ENCODE data around the gene TBC1D5.

TBC1D5 gene

GRCh38 chr3:17515445-17516234 lies 226.8 kb downstream of the TBC1D5 start:
- no peak overlapping the region for H3K4me3 ChIP-seq (ENCODE audit: low read length)
- no peak for DNase-seq (ENCODE audit: low read depth)
- no peak for TF ChIP-seq CTCF (conservative IDR thresholded peaks at IDR 0.05; ENCODE audit: low read length)

GRCh38 chr3:17514597-17514996 lies 227.8 kb downstream of the TBC1D5 start:
- no peak overlapping the region for H3K4me3 ChIP-seq (ENCODE audit: low read length)
- DNase-seq (ENCODE audit: low read depth): no peak
- TF ChIP-seq CTCF (conservative IDR thresholded peaks at IDR 0.05; ENCODE audit: low read length): no peak

GRCh38 chr3:17510265-17510664 lies 232.2 kb downstream of the TBC1D5 start:
- H3K4me3 ChIP-seq (ENCODE audit: low read length): no peak overlapping the region
- no peak for TF ChIP-seq CTCF (conservative IDR thresholded peaks at IDR 0.05; ENCODE audit: low read length)
- DNase-seq (ENCODE audit: low read depth): no peak

GRCh38 chr3:17508180-17508752 lies 234.2 kb downstream of the TBC1D5 start:
- TF ChIP-seq CTCF (conservative IDR thresholded peaks at IDR 0.05; ENCODE audit: low read length): no peak

GRCh38 chr3:17507480-17507879 lies 235.0 kb downstream of the TBC1D5 start:
- no peak for DNase-seq (ENCODE audit: low read depth)
- no peak for TF ChIP-seq CTCF (conservative IDR thresholded peaks at IDR 0.05; ENCODE audit: low read length)
- no peak overlapping the region for H3K4me3 ChIP-seq (ENCODE audit: low read length)

More at GRCh38 chr3:17508180-17508752, 234.2 kb downstream of the TBC1D5 start:
- no peak overlapping the region for H3K4me3 ChIP-seq (ENCODE audit: low read length)
- no peak for DNase-seq (ENCODE audit: low read depth)

- peak; percentile 40 for DNase-seq (ENCODE audit: low read depth)
- no peak overlapping the region for H3K4me3 ChIP-seq (ENCODE audit: low read length)
- no peak for TF ChIP-seq CTCF (conservative IDR thresholded peaks at IDR 0.05; ENCODE audit: low read length)
Observed at GRCh38 chr3:17505856-17506255, 236.6 kb downstream of the TBC1D5 start.

- DNase-seq (ENCODE audit: low read depth): no peak
- H3K4me3 ChIP-seq (ENCODE audit: low read length): no peak overlapping the region
- TF ChIP-seq CTCF (conservative IDR thresholded peaks at IDR 0.05; ENCODE audit: low read length): no peak
Observed at GRCh38 chr3:17501745-17502144, 240.7 kb downstream of the TBC1D5 start.

Data from AG10803 (cell line).